Stromal cell of bone marrow (primary cell): ENCODE measurements around the gene OR7C2.

ENCODE experiments used
- DNase-seq: peaks from one replicate; pipeline ENCODE4 v3.0.0-alpha.2; 2012; ENCODE audit warnings: low read depth

Gene OR7C2

DNA sequence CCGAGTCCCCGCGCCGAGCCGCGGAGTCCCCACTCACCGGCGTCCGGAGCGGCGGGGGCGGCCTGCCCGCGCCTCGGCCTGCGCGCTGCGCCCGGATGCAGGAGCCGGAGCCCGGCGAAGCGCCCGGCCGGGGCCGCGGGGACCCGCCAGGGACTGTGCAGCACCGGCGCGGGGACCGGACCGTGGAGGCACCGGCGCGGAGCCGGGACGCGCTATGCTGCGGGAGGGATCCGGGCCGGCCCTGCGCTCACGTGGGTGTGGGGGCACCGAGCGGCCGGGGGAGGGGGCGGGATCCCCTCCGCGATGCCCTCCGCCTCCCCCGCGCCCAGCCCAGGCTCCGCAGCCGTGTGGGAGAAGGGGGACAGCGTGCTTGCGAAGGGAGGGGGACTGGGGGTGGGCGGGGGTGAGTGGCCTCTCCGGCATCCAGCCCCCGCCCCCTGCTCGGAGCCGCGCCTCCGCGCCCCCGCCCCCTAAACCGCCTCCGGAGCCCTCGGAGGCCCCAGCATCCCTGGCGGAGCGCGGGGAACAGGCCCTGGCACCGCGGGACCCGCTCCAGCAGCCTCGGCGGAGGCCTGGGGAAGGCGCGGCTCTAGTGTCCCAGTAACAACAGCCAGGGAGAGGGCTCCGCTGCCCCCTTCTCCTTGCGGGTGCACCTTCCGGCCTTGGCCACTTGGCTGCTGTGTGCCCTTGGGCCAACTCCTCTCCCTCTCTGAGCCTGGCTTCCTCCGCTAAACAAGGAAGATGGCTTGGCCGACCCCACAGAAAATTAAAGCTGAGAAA is 38.4 kb downstream of the OR7C2 start, which contains the start of gene SLC1A6:
SLC1A6 (minus strand) TSS at position 389 of the 780 bp plus-strand sequence. CDS start 6,954 bp downstream, outside the sequence.
- no peak for DNase-seq

DNA sequence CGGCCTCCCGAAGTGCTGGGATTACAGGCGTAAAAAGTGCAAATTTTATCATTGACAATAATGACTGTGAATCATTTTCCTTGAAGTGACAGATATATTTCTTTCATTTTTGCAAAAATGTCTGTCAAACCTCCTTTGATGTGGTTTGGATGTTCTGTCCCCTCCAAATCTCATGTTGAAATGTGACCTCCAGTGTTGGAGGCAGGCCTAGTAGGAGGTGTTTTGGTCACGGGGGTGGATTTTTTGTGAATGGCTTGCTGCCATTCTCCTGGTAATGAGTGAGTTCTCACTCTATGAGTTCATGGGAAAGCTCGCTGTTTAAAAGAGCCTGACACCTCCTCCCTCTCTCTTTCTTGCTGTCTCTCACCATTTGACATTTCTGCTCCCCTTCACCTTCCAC is 43.8 kb downstream of the OR7C2 start:
- no peak for DNase-seq
